Liver (tissue), 9 donors: ENCODE measurements around the gene NKAIN2. TPM values are rescaled to one million over a fixed set of nuclear protein-coding genes. Genes with fewer than 3 reads are reported as not detected.

Source experiments
- DNase-seq: peaks from one replicate; pipeline ENCODE4 v3.0.0-alpha.2; 2017; ENCODE audit warnings: low spot score
- H3K27ac ChIP-seq, 2 donors: one replicate each; pipeline ENCODE4 v1.7.0; 2013; ENCODE audit warnings: inconsistent platforms in 2 of 2, low read length in 2 of 2, control low read depth in 1 of 2, low read depth in 1 of 2, mild to moderate bottlenecking in 1 of 2
- H3K27me3 ChIP-seq, 4 donors: one replicate each; pipeline versions ENCODE4 v1.6.1 to v1.7.0; 2013; ENCODE audit warnings: low read length in 3 of 4, inconsistent platforms in 1 of 4, mild to moderate bottlenecking in 1 of 4, moderate library complexity in 1 of 4; ENCODE audit not compliant: control insufficient read depth in 4 of 4, insufficient read depth in 4 of 4
- H3K36me3 ChIP-seq, 4 donors: one replicate each; pipeline versions ENCODE4 v1.6.1 to v1.7.0; 2013; ENCODE audit warnings: low read length in 3 of 4, mild to moderate bottlenecking in 3 of 4, low read depth in 1 of 4, moderate library complexity in 1 of 4; ENCODE audit not compliant: control insufficient read depth in 4 of 4, insufficient read depth in 3 of 4
- H3K4me1 ChIP-seq, 4 donors: one replicate each; pipeline versions ENCODE4 v1.6.1 to v1.7.0; 2013; ENCODE audit warnings: low read length in 3 of 4, mild to moderate bottlenecking in 3 of 4, moderate library complexity in 1 of 4; ENCODE audit not compliant: control insufficient read depth in 4 of 4, insufficient read depth in 4 of 4
- H3K4me3 ChIP-seq, 3 donors: one replicate each; pipeline versions ENCODE4 v1.6.1 to v1.7.0; 2013; ENCODE audit warnings: low read length in 3 of 3, control low read depth in 1 of 3, low read depth in 1 of 3, mild to moderate bottlenecking in 1 of 3
- H3K9ac ChIP-seq, 2 donors: one replicate each; pipeline ENCODE4 v1.7.0; 2013; ENCODE audit warnings: low read length in 2 of 2, mild to moderate bottlenecking in 2 of 2, moderate library complexity in 2 of 2, control low read depth in 1 of 2, low read depth in 1 of 2
- H3K9me3 ChIP-seq, 4 donors: one replicate each; pipeline versions ENCODE4 v1.6.1 to v1.7.0; 2013; ENCODE audit warnings: low read length in 3 of 4; ENCODE audit not compliant: control insufficient read depth in 4 of 4
- ATF3 ChIP-seq: IDR thresholded peaks from 2 replicates; pipeline ENCODE4 v1.6.1; 2016; ENCODE audit warnings: antibody characterized with exemption
- CTCF ChIP-seq: fragments of 150-350 bp; IDR thresholded peaks from 2 replicates; pipeline ENCODE4 v1.5.1; 2017; ENCODE audit warnings: improper control_type of control experiment, low read depth, low read length; ENCODE audit not compliant: missing input control
- EGR1 ChIP-seq, 2 donors: IDR thresholded peaks; 2 replicates each; pipeline ENCODE4 v1.6.1; 2016 to 2018; ENCODE audit warnings: antibody characterized with exemption in 2 of 2, low read depth in 2 of 2
- FOXA1 ChIP-seq: IDR thresholded peaks from 2 replicates; pipeline ENCODE4 v1.6.1; 2016; ENCODE audit warnings: antibody characterized with exemption
- FOXA2 ChIP-seq: IDR thresholded peaks from 2 replicates; pipeline ENCODE4 v1.6.1; 2016; ENCODE audit warnings: antibody characterized with exemption
- HNF4A ChIP-seq, 2 donors: conservative IDR thresholded peaks; 2 replicates each; pipeline ENCODE4 v1.6.1; 2016; ENCODE audit warnings: antibody characterized with exemption in 2 of 2, mild to moderate bottlenecking in 2 of 2
- HNF4G ChIP-seq: IDR thresholded peaks from 2 replicates; pipeline ENCODE4 v1.6.1; 2016; ENCODE audit warnings: antibody characterized with exemption
- JUND ChIP-seq, 2 donors: IDR thresholded peaks; 2 replicates each; pipeline ENCODE4 v1.6.1; 2016; ENCODE audit warnings: antibody characterized with exemption in 2 of 2
- MAX ChIP-seq: IDR thresholded peaks from 2 replicates; pipeline ENCODE4 v1.6.1; 2016; ENCODE audit warnings: antibody characterized with exemption
- NR2F2 ChIP-seq: IDR thresholded peaks from 2 replicates; pipeline ENCODE4 v1.6.1; 2016; ENCODE audit warnings: antibody characterized with exemption
- RAD21 ChIP-seq, 2 donors: IDR thresholded peaks; 2 replicates each; pipeline ENCODE4 v1.6.1; 2016; ENCODE audit warnings: antibody characterized with exemption in 2 of 2, mild to moderate bottlenecking in 2 of 2
- REST ChIP-seq: IDR thresholded peaks from 2 replicates; pipeline ENCODE4 v1.6.1; 2016; ENCODE audit warnings: antibody characterized with exemption, mild to moderate bottlenecking
- RXRA ChIP-seq, 2 donors: IDR thresholded peaks; 2 replicates each; pipeline ENCODE4 v1.6.1; 2017 to 2018; ENCODE audit warnings: antibody characterized with exemption in 2 of 2, mild to moderate bottlenecking in 1 of 2
- TAF1 ChIP-seq: conservative IDR thresholded peaks from 2 replicates; pipeline ENCODE4 v1.6.1; 2016; ENCODE audit warnings: antibody characterized with exemption, mild to moderate bottlenecking
- ZBTB33 ChIP-seq: IDR thresholded peaks from 2 replicates; pipeline ENCODE4 v1.6.1; 2016; ENCODE audit warnings: antibody characterized with exemption
- WGBS: extraction: QIAGEN DNeasy Blood & Tissue Kit; methylation state at CpG from one replicate; pipeline ENCODE4 v1.1.7; 2013; 5-methylcytosine and 5-hydroxymethylcytosine counted together
- polyA plus RNA-seq, 2 donors: library from polyadenylated mRNA; stranded (reverse) in 1 of 2; unstranded in 1 of 2; fragments of 200-250 nt in 1 of 2; fragments of >200 nt in 1 of 2; fragmentation: Nextera tagmentation in 1 of 2; extraction: Ambion mirVana in 1 of 2; gene quantifications; one replicate each; pipeline versions ENCODE4 v1.2.1 to v1.2.3, GENCODE V29; 2013 to 2015
- total RNA-seq, 2 donors: library from RNA; depleted of rRNA; stranded (reverse); fragments of >200 nt; gene quantifications; one replicate each; pipeline ENCODE4 v1.2.3, GENCODE V29; 2014
- donor health status: healthy.
- donor health status: healthy.
- donor health status: healthy.
- donor health status: healthy.
- donor health status: healthy.

Gene NKAIN2
- total and polyA plus RNA-seq, 4 donors, result 0.05 to 0.14 TPM; not detected in 2

- no peak overlapping the region for H3K9ac ChIP-seq
- no peaks in the 10 kb centered on the region for H3K4me1 ChIP-seq
- no peaks in the 10 kb centered on the region for H3K9me3 ChIP-seq
- no peak overlapping the region for H3K27ac ChIP-seq
- H3K27me3 ChIP-seq, result no peaks in the 10 kb centered on the region
- TF ChIP-seq FOXA2, result no peak
- TF ChIP-seq RXRA (IDR thresholded peaks at IDR 0.05), result no peak
- TF ChIP-seq ZBTB33, result no peak
- TF ChIP-seq FOXA1, result no peak
- TF ChIP-seq ATF3, result no peak
- TF ChIP-seq CTCF, result no peak
- TF ChIP-seq NR2F2, result no peak
- TF ChIP-seq JUND (IDR thresholded peaks at IDR 0.05), result no peak
- TF ChIP-seq HNF4G, result no peak
- DNase-seq, result no peak
- H3K4me3 ChIP-seq, result no peak overlapping the region
- H3K36me3 ChIP-seq, result no peaks in the 10 kb centered on the region
- 73% methylated on average over 5 of the region's 5 CpGs for WGBS
These were observed 864.4 kb downstream of the NKAIN2 start for GRCh38 chr6:124668028-124668427.

GRCh38 chr6:124669713-124670480 is 866.2 kb downstream of the NKAIN2 start:
- H3K9me3 ChIP-seq, result no peaks in the 10 kb centered on the region
- H3K4me1 ChIP-seq, result no peaks in the 10 kb centered on the region
- H3K27ac ChIP-seq, result no peak overlapping the region
- no peak overlapping the region for H3K9ac ChIP-seq
- no peaks in the 10 kb centered on the region for H3K36me3 ChIP-seq
- 67% methylated on average over 4 of the region's 4 CpGs for WGBS
- no peak for DNase-seq
- H3K27me3 ChIP-seq, result no peaks in the 10 kb centered on the region
- no peak for TF ChIP-seq RAD21 (IDR thresholded peaks at IDR 0.05)
- no peak for TF ChIP-seq MAX
- no peak for TF ChIP-seq NR2F2
- no peak for TF ChIP-seq REST
- TF ChIP-seq HNF4A (conservative IDR thresholded peaks at IDR 0.05), result no peak
- no peak for TF ChIP-seq EGR1 (IDR thresholded peaks at IDR 0.05; ENCODE audit: low read depth in 2 of 2)
- no peak for TF ChIP-seq HNF4G
- TF ChIP-seq ATF3, result no peak
- no peak for TF ChIP-seq FOXA2
- no peak for TF ChIP-seq TAF1
- TF ChIP-seq RXRA (IDR thresholded peaks at IDR 0.05), result no peak
- no peak for TF ChIP-seq CTCF
- no peak overlapping the region for H3K4me3 ChIP-seq
